ENCODE data around the gene DENND11. TPM values are rescaled to one million over a fixed set of nuclear protein-coding genes. Genes with fewer than 3 reads are reported as not detected.
A peak's percentile ranks its signal among the peaks of the same experiment; 100 is the strongest.

Gene DENND11
- total RNA-seq, 1 donor, result 7.6 TPM

DNA sequence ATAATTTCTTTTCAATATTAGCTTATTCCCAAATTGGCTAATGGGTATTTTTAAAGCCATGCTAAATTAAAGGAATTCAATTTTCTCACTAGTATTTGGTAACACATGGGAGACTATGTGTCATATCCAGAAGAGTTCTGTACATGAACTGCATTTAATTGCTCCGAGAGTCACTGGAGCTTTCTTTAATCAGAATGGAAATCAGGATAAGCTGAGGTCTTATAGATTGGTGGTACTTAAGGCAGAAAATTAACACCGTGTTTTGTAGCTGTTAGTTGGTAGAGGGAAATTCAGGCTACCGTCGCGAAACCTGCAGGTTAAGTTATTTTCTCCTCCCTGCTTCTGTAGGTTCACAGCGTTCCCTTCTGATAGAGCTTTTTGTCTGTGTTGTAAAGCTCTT, 6.4 kb upstream of the DENND11 start, which contains the start of gene WEE2:
WEE2 (plus strand) TSS at position 3 of the 400 bp plus-strand sequence. CDS start 406 bp downstream, outside the sequence.
- DNase-seq (ENCODE audit: insufficient read length, low spot score, missing footprints), result no peak
- Histone ChIP-seq H3K4me1 (ENCODE audit: insufficient read depth, low read length) (peaks cover 3% of the 10 kb centered on the region), H3K27me3 (ENCODE audit: insufficient read depth, low read length) (no peaks in the 10 kb centered on the region), H4K20me1 (ENCODE audit: insufficient read depth, low read length) (no peaks in the 10 kb centered on the region), H3K27ac (ENCODE audit: low read depth, low read length) (no peak within 1 kb of the TSS), H3K36me3 (ENCODE audit: insufficient read depth, low read length) (no peaks in the 10 kb centered on the region), H3K79me2 (ENCODE audit: insufficient read depth, low read length) (no peaks in the 10 kb centered on the region), H3K4me2 (ENCODE audit: insufficient read depth, low read length) (no peak within 1 kb of the TSS), H3K4me3 (ENCODE audit: insufficient read depth, low read length) (no peak within 1 kb of the TSS), H3K9me3 (ENCODE audit: low read depth, low read length) (no peaks in the 10 kb centered on the region), H2AFZ (ENCODE audit: low read length) (no peak within 1 kb of the TSS)
- TF ChIP-seq, protein P1, sequence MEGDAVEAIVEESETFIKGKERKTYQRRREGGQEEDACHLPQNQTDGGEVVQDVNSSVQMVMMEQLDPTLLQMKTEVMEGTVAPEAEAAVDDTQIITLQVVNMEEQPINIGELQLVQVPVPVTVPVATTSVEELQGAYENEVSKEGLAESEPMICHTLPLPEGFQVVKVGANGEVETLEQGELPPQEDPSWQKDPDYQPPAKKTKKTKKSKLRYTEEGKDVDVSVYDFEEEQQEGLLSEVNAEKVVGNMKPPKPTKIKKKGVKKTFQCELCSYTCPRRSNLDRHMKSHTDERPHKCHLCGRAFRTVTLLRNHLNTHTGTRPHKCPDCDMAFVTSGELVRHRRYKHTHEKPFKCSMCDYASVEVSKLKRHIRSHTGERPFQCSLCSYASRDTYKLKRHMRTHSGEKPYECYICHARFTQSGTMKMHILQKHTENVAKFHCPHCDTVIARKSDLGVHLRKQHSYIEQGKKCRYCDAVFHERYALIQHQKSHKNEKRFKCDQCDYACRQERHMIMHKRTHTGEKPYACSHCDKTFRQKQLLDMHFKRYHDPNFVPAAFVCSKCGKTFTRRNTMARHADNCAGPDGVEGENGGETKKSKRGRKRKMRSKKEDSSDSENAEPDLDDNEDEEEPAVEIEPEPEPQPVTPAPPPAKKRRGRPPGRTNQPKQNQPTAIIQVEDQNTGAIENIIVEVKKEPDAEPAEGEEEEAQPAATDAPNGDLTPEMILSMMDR (IDR thresholded peaks at IDR 0.05; ENCODE audit: extremely low read depth, low read depth, low read length), result no peak

DNA sequence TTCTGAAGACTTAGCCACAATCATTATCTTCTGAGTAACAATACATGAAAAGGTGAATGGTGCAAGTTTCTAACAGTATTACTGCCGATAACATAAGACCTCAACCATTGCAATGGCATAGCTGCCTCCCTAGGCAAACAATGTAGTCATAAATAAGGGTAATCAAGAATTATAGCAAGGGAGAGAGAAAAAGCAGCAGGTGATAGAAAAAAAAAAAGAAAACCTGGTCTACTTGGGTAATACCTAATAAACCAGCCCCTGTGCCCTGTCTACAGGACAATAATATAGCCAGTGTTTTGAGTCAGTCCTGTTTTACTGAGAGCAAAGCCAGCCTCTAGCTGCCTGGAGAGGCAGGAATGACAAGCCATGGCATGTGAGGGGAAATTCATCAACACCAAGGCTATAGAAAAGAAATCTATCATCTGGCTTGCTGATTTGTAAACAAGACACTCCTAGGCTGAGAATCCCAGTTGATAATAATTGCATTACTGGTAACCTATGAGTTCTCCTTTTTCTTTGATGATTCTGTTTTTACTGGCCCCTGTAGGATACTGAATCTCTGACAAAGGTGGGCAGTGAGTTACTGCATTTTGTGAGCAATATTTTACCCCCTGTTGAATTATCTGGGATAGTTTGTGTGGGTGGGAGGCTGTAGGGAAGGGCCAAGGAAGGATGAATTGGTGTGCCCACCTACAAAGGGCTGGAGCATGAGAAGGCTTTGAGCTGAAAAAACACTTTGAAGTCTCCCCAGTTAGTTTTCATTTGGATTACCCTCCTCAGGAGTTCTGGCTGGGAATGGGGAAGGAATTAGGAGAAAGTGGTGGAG, 4.5 kb upstream of the DENND11 start:
- Histone ChIP-seq H3K9me3 (ENCODE audit: low read depth, low read length) (no peaks in the 10 kb centered on the region), H3K4me2 (ENCODE audit: insufficient read depth, low read length) (no peak overlapping the region), H3K36me3 (ENCODE audit: insufficient read depth, low read length) (no peaks in the 10 kb centered on the region), H4K20me1 (ENCODE audit: insufficient read depth, low read length) (no peaks in the 10 kb centered on the region), H3K27ac (ENCODE audit: low read depth, low read length) (no peak overlapping the region), H3K79me2 (ENCODE audit: insufficient read depth, low read length) (no peaks in the 10 kb centered on the region), H3K4me1 (ENCODE audit: insufficient read depth, low read length) (peaks cover 9% of the 10 kb centered on the region), H3K27me3 (ENCODE audit: insufficient read depth, low read length) (no peaks in the 10 kb centered on the region), H3K4me3 (ENCODE audit: insufficient read depth, low read length) (no peak overlapping the region), H2AFZ (ENCODE audit: low read length) (no peak overlapping the region)
- no peak for DNase-seq (ENCODE audit: insufficient read length, low spot score, missing footprints)
- TF ChIP-seq, protein P1 (IDR thresholded peaks at IDR 0.05; ENCODE audit: extremely low read depth, low read depth, low read length), result no peak

DNA sequence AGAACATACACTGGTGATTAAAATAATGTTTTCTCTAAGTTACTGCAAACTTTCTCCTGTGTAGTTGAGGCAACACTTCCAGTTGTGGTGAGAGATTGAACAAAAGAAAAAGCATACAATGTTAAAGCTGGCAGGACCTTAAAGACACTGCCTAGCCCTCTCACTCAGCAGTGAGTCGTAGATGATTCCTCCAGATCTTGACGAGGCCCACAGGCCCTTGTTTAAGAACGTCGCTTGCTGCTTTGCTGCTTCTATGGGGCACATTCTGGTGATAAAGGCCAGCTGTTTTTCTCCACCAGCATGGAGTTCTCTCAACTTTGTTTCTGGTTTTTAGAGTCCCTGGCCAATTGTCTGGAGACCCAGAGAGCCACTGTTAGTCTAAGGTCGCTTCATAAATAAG, 2.8 kb upstream of the DENND11 start:
- Histone ChIP-seq H3K4me1 (ENCODE audit: insufficient read depth, low read length) (peaks cover 16% of the 10 kb centered on the region), H3K4me2 (ENCODE audit: insufficient read depth, low read length) (no peak overlapping the region)
- DNase-seq (ENCODE audit: insufficient read length, low spot score, missing footprints), result peak; percentile 50

DNA sequence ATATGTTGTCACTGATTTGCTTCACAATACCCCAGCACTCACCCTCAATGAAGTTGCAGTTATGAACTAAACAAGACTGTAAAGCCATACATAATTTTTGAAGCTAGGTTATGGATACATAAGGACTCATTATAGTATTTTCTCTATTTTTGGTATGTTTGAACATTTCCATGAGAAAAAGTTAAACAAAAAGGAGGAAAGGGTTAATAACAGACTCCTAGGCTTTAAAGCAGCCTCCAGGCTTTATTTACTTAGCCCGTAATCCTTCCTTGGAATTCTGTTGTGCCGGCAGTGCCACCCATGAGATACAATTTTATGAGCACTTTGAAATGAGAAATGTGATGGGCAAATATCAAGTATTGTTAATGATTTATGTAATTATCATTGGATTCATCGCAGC, 2.1 kb upstream of the DENND11 start:
- H2AFZ ChIP-seq (ENCODE audit: low read length), result no peak overlapping the region
- no peaks in the 10 kb centered on the region for H3K9me3 ChIP-seq (ENCODE audit: low read depth, low read length)
- H3K27me3 ChIP-seq (ENCODE audit: insufficient read depth, low read length), result no peaks in the 10 kb centered on the region
- DNase-seq (ENCODE audit: insufficient read length, low spot score, missing footprints), result no peak
- H3K4me3 ChIP-seq (ENCODE audit: insufficient read depth, low read length), result no peak overlapping the region
- no peak overlapping the region for H3K4me2 ChIP-seq (ENCODE audit: insufficient read depth, low read length)
- TF ChIP-seq, protein P1 (IDR thresholded peaks at IDR 0.05; ENCODE audit: extremely low read depth, low read depth, low read length), result no peak
- H3K79me2 ChIP-seq (ENCODE audit: insufficient read depth, low read length), result peaks cover 3% of the 10 kb centered on the region
- H4K20me1 ChIP-seq (ENCODE audit: insufficient read depth, low read length), result no peaks in the 10 kb centered on the region
- no peak overlapping the region for H3K27ac ChIP-seq (ENCODE audit: low read depth, low read length)
- no peaks in the 10 kb centered on the region for H3K36me3 ChIP-seq (ENCODE audit: insufficient read depth, low read length)
- peaks cover 16% of the 10 kb centered on the region for H3K4me1 ChIP-seq (ENCODE audit: insufficient read depth, low read length)

More for the DNA sequence above, 2.8 kb upstream of the DENND11 start:
- TF ChIP-seq, protein P1 (IDR thresholded peaks at IDR 0.05; ENCODE audit: extremely low read depth, low read depth, low read length), result no peak
- Histone ChIP-seq H3K4me3 (ENCODE audit: insufficient read depth, low read length) (no peak overlapping the region), H3K9me3 (ENCODE audit: low read depth, low read length) (no peaks in the 10 kb centered on the region), H3K27ac (ENCODE audit: low read depth, low read length) (no peak overlapping the region), H3K79me2 (ENCODE audit: insufficient read depth, low read length) (peaks cover 3% of the 10 kb centered on the region), H3K36me3 (ENCODE audit: insufficient read depth, low read length) (no peaks in the 10 kb centered on the region), H4K20me1 (ENCODE audit: insufficient read depth, low read length) (no peaks in the 10 kb centered on the region), H3K27me3 (ENCODE audit: insufficient read depth, low read length) (no peaks in the 10 kb centered on the region), H2AFZ (ENCODE audit: low read length) (peak overlapping the region; percentile 50)

All from osteoblast (primary cell).